NCI-H82 (cell line): ENCODE measurements around the gene SMG9.

ENCODE experiments used
- DNase-seq: peaks from one replicate; lab custom pipeline; 2025; lab: John Stamatoyannopoulos, UW

The SMG9 gene

GRCh38 chr19:43754503-43755255 lies at the start of gene SMG9:
SMG9 (minus strand) TSS chr19:43754962; CDS start chr19:43750741, 4,221 bp downstream.
- DNase-seq: peak; percentile 99

GRCh38 chr19:43804432-43804831 lies 49.7 kb upstream of the SMG9 start:
- DNase-seq: no peak

GRCh38 chr19:43802216-43802951 lies 47.6 kb upstream of the SMG9 start, which contains the start of gene LYPD5:
LYPD5 (minus strand) TSS chr19:43802447; CDS start chr19:43802380, 67 bp downstream.
- no peak for DNase-seq

- DNase-seq: no peak
These were observed 44.9 kb upstream of the SMG9 start for GRCh38 chr19:43799502-43800142.

- DNase-seq: peak; percentile 39
These were observed 44.0 kb upstream of the SMG9 start for GRCh38 chr19:43798546-43799409.

- no peak for DNase-seq
These were observed 43.3 kb upstream of the SMG9 start for GRCh38 chr19:43798026-43798545.

GRCh38 chr19:43797556-43797955 lies 42.8 kb upstream of the SMG9 start:
- DNase-seq: no peak

- no peak for DNase-seq
These were observed 42.4 kb upstream of the SMG9 start for GRCh38 chr19:43797118-43797517.

GRCh38 chr19:43790587-43790986 lies 35.8 kb upstream of the SMG9 start:
- DNase-seq: no peak

- DNase-seq: no peak
These were observed 34.3 kb upstream of the SMG9 start for GRCh38 chr19:43789029-43789428.

- no peak for DNase-seq
These were observed 31.9 kb upstream of the SMG9 start for GRCh38 chr19:43786665-43787064.

GRCh38 chr19:43784981-43785808 lies 30.4 kb upstream of the SMG9 start:
- DNase-seq: peak; percentile 83

- no peak for DNase-seq
These were observed 29.6 kb upstream of the SMG9 start for GRCh38 chr19:43784241-43784980.

- DNase-seq: no peak
These were observed 28.9 kb upstream of the SMG9 start for GRCh38 chr19:43783636-43784035.

GRCh38 chr19:43782689-43783231 lies 28.0 kb upstream of the SMG9 start:
- no peak for DNase-seq

- DNase-seq: no peak
These were observed 27.5 kb upstream of the SMG9 start for GRCh38 chr19:43782311-43782660.

- no peak for DNase-seq
These were observed 27.0 kb upstream of the SMG9 start for GRCh38 chr19:43781630-43782310.

- DNase-seq: no peak
These were observed 26.2 kb upstream of the SMG9 start, which contains the start of gene KCNN4 for GRCh38 chr19:43780706-43781525. KCNN4 (minus strand) TSS chr19:43780973; CDS start chr19:43780861, 112 bp downstream.
